Measurements from ENCODE around the gene NEK3.

- TF ChIP-seq CTCF (IDR thresholded peaks at IDR 0.05) (no peak), POLR2AphosphoS5 (IDR thresholded peaks at IDR 0.05; ENCODE audit: low read depth, low read length) (no peak), SIN3A (IDR thresholded peaks at IDR 0.05; ENCODE audit: borderline replicate concordance, insufficient read depth, low read depth, low read length) (no peak)
- TF ChIP-seq, protein P1, sequence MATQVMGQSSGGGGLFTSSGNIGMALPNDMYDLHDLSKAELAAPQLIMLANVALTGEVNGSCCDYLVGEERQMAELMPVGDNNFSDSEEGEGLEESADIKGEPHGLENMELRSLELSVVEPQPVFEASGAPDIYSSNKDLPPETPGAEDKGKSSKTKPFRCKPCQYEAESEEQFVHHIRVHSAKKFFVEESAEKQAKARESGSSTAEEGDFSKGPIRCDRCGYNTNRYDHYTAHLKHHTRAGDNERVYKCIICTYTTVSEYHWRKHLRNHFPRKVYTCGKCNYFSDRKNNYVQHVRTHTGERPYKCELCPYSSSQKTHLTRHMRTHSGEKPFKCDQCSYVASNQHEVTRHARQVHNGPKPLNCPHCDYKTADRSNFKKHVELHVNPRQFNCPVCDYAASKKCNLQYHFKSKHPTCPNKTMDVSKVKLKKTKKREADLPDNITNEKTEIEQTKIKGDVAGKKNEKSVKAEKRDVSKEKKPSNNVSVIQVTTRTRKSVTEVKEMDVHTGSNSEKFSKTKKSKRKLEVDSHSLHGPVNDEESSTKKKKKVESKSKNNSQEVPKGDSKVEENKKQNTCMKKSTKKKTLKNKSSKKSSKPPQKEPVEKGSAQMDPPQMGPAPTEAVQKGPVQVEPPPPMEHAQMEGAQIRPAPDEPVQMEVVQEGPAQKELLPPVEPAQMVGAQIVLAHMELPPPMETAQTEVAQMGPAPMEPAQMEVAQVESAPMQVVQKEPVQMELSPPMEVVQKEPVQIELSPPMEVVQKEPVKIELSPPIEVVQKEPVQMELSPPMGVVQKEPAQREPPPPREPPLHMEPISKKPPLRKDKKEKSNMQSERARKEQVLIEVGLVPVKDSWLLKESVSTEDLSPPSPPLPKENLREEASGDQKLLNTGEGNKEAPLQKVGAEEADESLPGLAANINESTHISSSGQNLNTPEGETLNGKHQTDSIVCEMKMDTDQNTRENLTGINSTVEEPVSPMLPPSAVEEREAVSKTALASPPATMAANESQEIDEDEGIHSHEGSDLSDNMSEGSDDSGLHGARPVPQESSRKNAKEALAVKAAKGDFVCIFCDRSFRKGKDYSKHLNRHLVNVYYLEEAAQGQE (IDR thresholded peaks at IDR 0.05; ENCODE audit: insufficient read depth in 1 of 2, low read depth in 2 of 2, low read length in 1 of 2) = no peak
Measured at GRCh38 chr13:52147225-52147624, 12.2 kb downstream of the NEK3 start.
